HCT116 (cell line): ENCODE data around the gene OR6K2. TPM values are rescaled to one million over a fixed set of nuclear protein-coding genes. Genes with fewer than 3 reads are reported as not detected.

Experiments
- ATAC-seq: fragments of 200-7000 bp; cut with Tn5 transposase; 2 replicates; pipeline ENCODE4 v1.9.1; 2020; ENCODE audit warnings: mild to moderate bottlenecking, moderate library complexity
- BruUV-seq: library from RNA; stranded (reverse); fragments of 400-500 nt; replicated peaks from 2 replicates; lab custom pipeline; 2021; lab: Mats Ljungman, UMichigan
- CTCF ChIA-PET: fragments of 300-600 bp; sonication (Branson Sonifier 250); formaldehyde crosslinking; loops from one replicate; lab custom pipeline; 2021; ENCODE audit warnings: antibody characterized with exemption; lab: Charles Lee
- POLR2A ChIA-PET: fragments of 300-600, 350-600 bp; sonication (Branson Sonifier 250); formaldehyde crosslinking; loops from one replicate; lab custom pipeline; 2021; ENCODE audit warnings: antibody characterized with exemption; lab: Charles Lee
- RAD21 ChIA-PET, 2 experiments: fragments of 300-600 bp; sonication (Branson Sonifier 250); formaldehyde crosslinking; loops; one replicate each; lab custom pipeline; 2023; ENCODE audit warnings: low total read pairs in 2 of 2; ENCODE audit not compliant: uncharacterized antibody in 2 of 2, unreplicated experiment in 2 of 2, low non-redundant PET in 1 of 2; lab: Charles Lee
- DNase-seq: peaks from one replicate; pipeline ENCODE4 v3.0.0-alpha.2; 2010; ENCODE audit warnings: low read depth, low spot score
- H2AFZ ChIP-seq: fragments of 200-600 bp; shearing (Covaris generic), sonication (generic); 2 replicates; pipeline ENCODE4 v1.6.1; 2017; ENCODE audit warnings: low read depth, mixed run types, mixed read lengths, antibody characterized with exemption, low read length; ENCODE audit not compliant: poor library complexity, severe bottlenecking
- H3K27ac ChIP-seq: 2 replicates; pipeline ENCODE4 v1.5.1; 2012; ENCODE audit warnings: low read depth, low read length
- H3K27me3 ChIP-seq: fragments of 200-600 bp; sonication (generic); 2 replicates; pipeline ENCODE4 v1.6.1; 2016; ENCODE audit warnings: mixed run types, low read length, mixed read lengths; ENCODE audit not compliant: insufficient read depth
- H3K36me3 ChIP-seq, 2 experiments: fragments of 200-500 bp in 1 of 2; fragments of 200-600 bp in 1 of 2; sonication (Bioruptor generic) in 1 of 2; sonication (generic) in 1 of 2; 2 replicates each; pipeline versions ENCODE4 v1.5.1 to v1.6.1; 2014 to 2016; ENCODE audit warnings: low read length in 2 of 2, inconsistent platforms in 1 of 2, mixed read lengths in 1 of 2, mixed run types in 1 of 2; ENCODE audit not compliant: insufficient read depth in 2 of 2, control insufficient read depth in 1 of 2
- H3K4me1 ChIP-seq, 2 experiments: fragments of 200-600 bp in 1 of 2; sonication (generic) in 1 of 2; 2 replicates each; pipeline versions ENCODE4 v1.5.1 to v1.6.1; 2012 to 2017; ENCODE audit warnings: low read length in 2 of 2, inconsistent platforms in 1 of 2, mild to moderate bottlenecking in 1 of 2, mixed read lengths in 1 of 2, mixed run types in 1 of 2, moderate library complexity in 1 of 2; ENCODE audit not compliant: insufficient read depth in 2 of 2, control insufficient read depth in 1 of 2
- H3K4me2 ChIP-seq: fragments of 200-600 bp; sonication (generic); 2 replicates; pipeline ENCODE4 v1.6.1; 2017; ENCODE audit warnings: mixed run types, low read length, mixed read lengths
- H3K4me3 ChIP-seq, 2 experiments: fragments of 200-600 bp in 1 of 2; sonication (generic) in 1 of 2; replicated peaks in 1 of 2; 2 replicates each; pipeline ENCODE4 v1.5.1; 2011 to 2016; ENCODE audit warnings: low read length in 2 of 2, control low read depth in 1 of 2, low read depth in 1 of 2, mild to moderate bottlenecking in 1 of 2, mixed read lengths in 1 of 2, mixed run types in 1 of 2
- H3K79me2 ChIP-seq: fragments of 200-600 bp; sonication (generic); 2 replicates; pipeline ENCODE4 v1.6.1; 2017; ENCODE audit warnings: mild to moderate bottlenecking, mixed run types, low read length, moderate library complexity, mixed read lengths; ENCODE audit not compliant: insufficient read depth
- H3K9ac ChIP-seq: fragments of 200-600 bp; sonication (generic); 2 replicates; pipeline ENCODE4 v1.6.1; 2016; ENCODE audit warnings: low read length, mixed read lengths
- H3K9me2 ChIP-seq: fragments of 200-600 bp; sonication (generic), shearing (Covaris generic); 2 replicates; pipeline ENCODE4 v1.6.1; 2017; ENCODE audit warnings: mixed run types, mild to moderate bottlenecking, moderate library complexity; ENCODE audit not compliant: insufficient read depth
- H3K9me3 ChIP-seq, 2 experiments: fragments of 200-500 bp in 1 of 2; fragments of 200-600 bp in 1 of 2; sonication (Bioruptor generic) in 1 of 2; sonication (generic) in 1 of 2; 2 replicates each; pipeline ENCODE4 v1.6.1; 2014 to 2017; ENCODE audit warnings: low read length in 2 of 2, mixed read lengths in 2 of 2, inconsistent platforms in 1 of 2, low read depth in 1 of 2, mild to moderate bottlenecking in 1 of 2, mixed run types in 1 of 2, moderate library complexity in 1 of 2; ENCODE audit not compliant: control insufficient read depth in 1 of 2, insufficient read depth in 1 of 2
- H4K20me1 ChIP-seq: fragments of 200-600 bp; sonication (generic), shearing (Covaris generic); 2 replicates; pipeline ENCODE4 v1.6.1; 2017; ENCODE audit warnings: mixed run types, mild to moderate bottlenecking, moderate library complexity; ENCODE audit not compliant: insufficient read depth
- ATF3 ChIP-seq: IDR thresholded peaks from 2 replicates; pipeline ENCODE4 v1.6.1; 2012
- CBX3 ChIP-seq: IDR thresholded peaks from 2 replicates; pipeline ENCODE4 v1.6.1; 2012; ENCODE audit warnings: low read depth
- CTCF ChIP-seq, 3 experiments: fragments of 200-600 bp in 1 of 3; sonication (generic) in 1 of 3; IDR thresholded peaks in 2 of 3; conservative IDR thresholded peaks in 1 of 3; 2 replicates each; pipeline ENCODE4 v1.5.1; 2012 to 2017; ENCODE audit warnings: low read depth in 2 of 3, low read length in 2 of 3, antibody characterized with exemption in 1 of 3, borderline replicate concordance in 1 of 3, control low read depth in 1 of 3, mild to moderate bottlenecking in 1 of 3, mixed read lengths in 1 of 3, mixed run types in 1 of 3, moderate library complexity in 1 of 3; ENCODE audit not compliant: insufficient read depth in 1 of 3
- EGR1 ChIP-seq: IDR thresholded peaks from 2 replicates; pipeline ENCODE4 v1.6.1; 2012; ENCODE audit warnings: low read depth
- ELF1 ChIP-seq: IDR thresholded peaks from 2 replicates; pipeline ENCODE4 v1.6.1; 2012; ENCODE audit warnings: low read depth, borderline replicate concordance
- EZH2 ChIP-seq: fragments of 200-600 bp; sonication (generic); IDR thresholded peaks from 2 replicates; pipeline ENCODE4 v1.6.1; 2017; ENCODE audit warnings: antibody characterized with exemption, mixed run types
- FOSL1 ChIP-seq: IDR thresholded peaks from 2 replicates; pipeline ENCODE4 v1.6.1; 2012; ENCODE audit warnings: low read depth
- JUND ChIP-seq: IDR thresholded peaks from 2 replicates; pipeline ENCODE4 v1.6.1; 2012
- MAX ChIP-seq: IDR thresholded peaks from 2 replicates; pipeline ENCODE4 v1.6.1; 2012
- POLR2A ChIP-seq: IDR thresholded peaks from 2 replicates; pipeline ENCODE4 v1.7.0; 2011; ENCODE audit warnings: borderline replicate concordance; ENCODE audit not compliant: insufficient read depth, insufficient read length; ENCODE audit errors: extremely low read depth
- POLR2AphosphoS5 ChIP-seq: IDR thresholded peaks from 2 replicates; pipeline ENCODE4 v1.6.1; 2011; ENCODE audit warnings: mild to moderate bottlenecking, low read depth, low read length, moderate library complexity
- RAD21 ChIP-seq: IDR thresholded peaks from 2 replicates; pipeline ENCODE4 v1.6.1; 2012; ENCODE audit warnings: low read depth, mild to moderate bottlenecking
- SIN3A ChIP-seq: IDR thresholded peaks from 2 replicates; pipeline ENCODE4 v1.6.1; 2012; ENCODE audit warnings: low read depth
- SP1 ChIP-seq: IDR thresholded peaks from 2 replicates; pipeline ENCODE4 v1.6.1; 2012; ENCODE audit warnings: low read depth
- SRF ChIP-seq: IDR thresholded peaks from 2 replicates; pipeline ENCODE4 v1.6.1; 2012; ENCODE audit warnings: low read depth
- TCF7L2 ChIP-seq: IDR thresholded peaks from 2 replicates; pipeline ENCODE4 v1.7.0; 2011; ENCODE audit warnings: borderline replicate concordance, inconsistent platforms; ENCODE audit not compliant: insufficient read depth, insufficient read length; ENCODE audit errors: extremely low read depth
- YY1 ChIP-seq: IDR thresholded peaks from 2 replicates; pipeline ENCODE4 v1.6.1; 2011; ENCODE audit warnings: low read length, low read depth, moderate library complexity, mild to moderate bottlenecking; ENCODE audit not compliant: insufficient replicate concordance; ENCODE audit errors: extremely low read depth
- ZFX ChIP-seq: fragments of 450-650 bp; IDR thresholded peaks from 2 replicates; pipeline ENCODE4 v1.6.1; 2017
- ZNF274 ChIP-seq: fragments of 200-500 bp; sonication (Bioruptor generic); IDR thresholded peaks from 2 replicates; pipeline ENCODE4 v1.6.1; 2014; ENCODE audit warnings: mild to moderate bottlenecking, low read depth, low read length, inconsistent platforms
- intact Hi-C: fragments of 100-400 bp; cut with micrococcal nuclease; formaldehyde crosslinking; loops from 2 replicates; pipeline ENCODE4 v1.10.0; 2022
- total RNA-seq: library from RNA; stranded (reverse); gene quantifications from one replicate; pipeline ENCODE4 v1.2.1, GENCODE V29; 2021; ENCODE audit not compliant: unreplicated experiment

OR6K2 gene
- total RNA-seq, 1 experiment from 2014 or later, result not detected

- TF ChIP-seq EGR1 (no peak), CTCF (IDR thresholded peaks at IDR 0.05 in 2 of 3, conservative IDR thresholded peaks at IDR 0.05 in 1 of 3; ENCODE audit: borderline replicate concordance in 1 of 3, insufficient read depth in 1 of 3, low read depth in 2 of 3, low read length in 2 of 3) (no peak)
These were observed 18.8 kb downstream of the OR6K2 start (continued) for GRCh38 chr1:158681606-158682005.

GRCh38 chr1:158679289-158679688 is 21.2 kb downstream of the OR6K2 start:
- no peaks in the 10 kb centered on the region for H3K36me3 ChIP-seq
- no peak overlapping the region for H3K9ac ChIP-seq
- no peak for ATAC-seq
- H2AFZ ChIP-seq, result no peak overlapping the region
- no peak overlapping the region for H3K4me2 ChIP-seq
- CTCF ChIA-PET, result no interaction called here
- POLR2A ChIA-PET, result no interaction called here
- no peak for DNase-seq
- no peaks in the 10 kb centered on the region for H3K4me1 ChIP-seq
- intact Hi-C loops, result no loop called here
- no peaks in the 10 kb centered on the region; the same call in 1 of the 2 replicates for H4K20me1 ChIP-seq
- no peaks in the 10 kb centered on the region for H3K79me2 ChIP-seq
- BruUV-seq, result no TSS peak
- RAD21 ChIA-PET, result no interaction called here
- no peaks in the 10 kb centered on the region for H3K27me3 ChIP-seq
- peaks cover 0 to 6% of the 10 kb centered on the region in 2 experiments; a peak in 1 of 4 replicates for H3K9me3 ChIP-seq
- no peaks in the 10 kb centered on the region for H3K9me2 ChIP-seq
- no peak overlapping the region for H3K27ac ChIP-seq
- H3K4me3 ChIP-seq, result no peak overlapping the region
- TF ChIP-seq POLR2AphosphoS5 (no peak), CBX3 (no peak)

GRCh38 chr1:158675563-158676323 is 24.7 kb downstream of the OR6K2 start:
- H3K27me3 ChIP-seq, result no peaks in the 10 kb centered on the region
- no peaks in the 10 kb centered on the region for H3K4me1 ChIP-seq
- H3K9me3 ChIP-seq, result peaks cover 0 to 6% of the 10 kb centered on the region in 2 experiments; a peak in 1 of 4 replicates
- no TSS peak for BruUV-seq
- ATAC-seq (no peak), DNase-seq (no peak)
- ChIA-PET POLR2A (no interaction called here), RAD21 (no interaction called here), CTCF (no interaction called here)
- H2AFZ ChIP-seq, result no peak overlapping the region
- no peak overlapping the region for H3K4me3 ChIP-seq
- H3K4me2 ChIP-seq, result no peak overlapping the region
- H4K20me1 ChIP-seq, result no peaks in the 10 kb centered on the region; the same call in 1 of the 2 replicates
- intact Hi-C loops, result no loop called here
- no peaks in the 10 kb centered on the region for H3K36me3 ChIP-seq
- no peaks in the 10 kb centered on the region for H3K9me2 ChIP-seq
- no peak overlapping the region for H3K9ac ChIP-seq
- no peak overlapping the region for H3K27ac ChIP-seq
- H3K79me2 ChIP-seq, result no peaks in the 10 kb centered on the region
- TF ChIP-seq POLR2A (no peak), TCF7L2 (no peak), MAX (no peak), FOSL1 (no peak), EZH2 (no peak), ELF1 (no peak), EGR1 (no peak), JUND (no peak), ZFX (no peak), ZNF274 (no peak), ATF3 (no peak), SP1 (no peak), RAD21 (no peak), SIN3A (no peak), SRF (no peak), CBX3 (no peak), YY1 (no peak)
